GM21390 (cell line): ENCODE data around the gene DGKD.
"Not testable (repeated sequence)": the region's sequence is repeated elsewhere in the genome, so short reads cannot be mapped to it uniquely, and the experiment has no call there.

ENCODE experiments used
- ATAC-seq: cut with Tn5 transposase; IDR thresholded peaks from one replicate; pipeline ENCODE4 v1.9.1; 2021; ENCODE audit not compliant: unreplicated experiment

Gene DGKD

DNA sequence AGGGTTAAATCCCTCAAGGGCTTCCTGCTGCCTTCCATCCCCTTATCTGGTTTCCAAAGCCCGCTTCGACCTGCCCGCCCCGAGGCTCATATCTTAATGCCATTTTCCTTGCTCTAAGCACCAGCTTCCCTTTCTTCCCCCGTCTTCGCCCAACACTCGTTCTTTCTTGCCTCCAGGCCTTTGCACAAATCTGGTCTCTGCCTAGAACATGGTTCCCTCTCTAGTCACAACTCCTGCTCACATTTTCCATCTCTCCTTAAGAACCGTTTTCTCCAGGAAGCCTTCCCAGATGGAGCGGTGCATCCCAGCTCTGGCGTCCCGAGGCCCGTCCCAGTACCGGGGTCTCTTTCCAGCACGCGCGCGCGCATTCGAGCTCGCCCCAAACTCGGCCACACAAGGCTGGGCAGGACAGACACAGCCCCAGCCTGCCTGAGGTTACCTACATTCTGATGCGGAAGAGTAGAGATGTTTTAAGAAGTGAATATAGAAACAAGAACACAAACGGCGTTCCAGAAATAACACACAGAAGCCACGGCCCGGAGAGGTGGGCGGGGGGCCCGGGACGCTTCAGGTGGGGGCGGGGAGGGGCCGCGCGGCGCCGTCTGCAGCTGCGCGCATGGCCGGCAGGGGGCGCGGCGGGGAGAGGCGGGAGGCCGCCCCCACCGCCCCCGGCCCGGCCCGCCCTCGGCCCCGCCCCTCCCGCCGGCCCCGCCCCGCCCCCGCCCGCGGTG, at the start of gene DGKD:
TSS of gene DGKD (plus strand) at position 726 of the 731 bp plus-strand sequence. CDS start 25 bp downstream, outside the sequence.
- peak; percentile 48 for ATAC-seq

DNA sequence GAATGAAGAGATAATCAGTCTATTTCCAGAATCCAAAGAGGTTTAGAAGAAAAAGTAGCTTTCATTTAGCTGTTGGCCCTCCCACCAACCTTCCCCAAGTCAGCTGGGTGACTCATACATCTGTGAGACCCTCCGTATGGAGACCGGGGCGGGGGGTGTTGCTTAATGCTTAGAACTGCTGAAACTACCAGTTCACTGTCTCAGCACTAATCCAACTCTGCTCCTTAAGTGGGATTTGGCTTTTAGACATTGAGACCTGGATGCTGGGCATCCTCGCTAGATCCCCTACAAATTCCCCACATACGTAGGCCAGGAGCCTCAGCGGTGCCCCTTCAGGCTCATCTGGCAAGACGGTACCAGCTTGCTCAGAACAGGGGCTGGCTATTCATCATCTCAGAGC, 46.7 kb upstream of the DGKD start, which contains the start of gene SAG:
TSS of gene SAG (plus strand) at position 252 of the 400 bp plus-strand sequence. CDS start 1,374 bp downstream, outside the sequence.
- ATAC-seq, result no peak

GRCh38 chr2:233311241-233311926, 42.9 kb upstream of the DGKD start:
- ATAC-seq, result no peak

- no peak for ATAC-seq
Observed at GRCh38 chr2:233312874-233313273, 41.4 kb upstream of the DGKD start.

DNA sequence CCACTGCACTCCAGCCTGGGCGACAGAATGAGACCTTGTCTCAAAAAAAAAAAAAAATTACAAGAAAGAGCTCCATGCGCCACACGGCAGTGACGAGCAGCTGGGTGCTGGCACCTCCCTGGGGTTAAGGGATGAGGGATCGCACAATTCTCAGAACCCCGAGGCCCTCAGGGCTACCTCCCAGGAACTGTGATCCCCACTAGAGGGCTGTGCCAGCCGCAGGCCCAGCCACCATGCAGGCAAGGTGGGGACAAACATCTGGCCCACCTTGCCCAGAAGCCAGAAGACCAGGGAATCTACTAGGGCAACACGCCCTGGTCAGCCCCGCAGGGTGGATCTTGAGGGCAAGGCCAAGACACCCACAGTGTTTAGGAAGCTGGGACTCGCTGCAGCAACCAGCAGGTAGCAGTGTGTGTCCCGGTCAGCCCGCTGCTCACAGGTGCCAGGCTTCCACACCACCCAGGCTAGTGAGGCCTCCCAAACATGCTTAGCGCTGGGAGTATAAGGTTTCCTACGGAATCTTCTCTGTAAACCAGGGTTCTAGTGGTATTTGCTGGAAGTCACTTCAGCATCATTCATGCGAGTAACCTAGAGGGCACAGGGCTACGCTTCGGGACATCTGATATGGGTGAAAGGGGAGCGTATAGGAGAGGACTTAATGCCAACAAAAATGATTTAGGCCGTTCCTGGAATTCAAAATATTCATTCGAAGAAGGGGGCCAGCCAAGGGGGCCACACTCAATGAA, 39.9 kb upstream of the DGKD start:
- ATAC-seq, result no peak

GRCh38 chr2:233317196-233317943, 36.9 kb upstream of the DGKD start:
- ATAC-seq, result no peak

DNA sequence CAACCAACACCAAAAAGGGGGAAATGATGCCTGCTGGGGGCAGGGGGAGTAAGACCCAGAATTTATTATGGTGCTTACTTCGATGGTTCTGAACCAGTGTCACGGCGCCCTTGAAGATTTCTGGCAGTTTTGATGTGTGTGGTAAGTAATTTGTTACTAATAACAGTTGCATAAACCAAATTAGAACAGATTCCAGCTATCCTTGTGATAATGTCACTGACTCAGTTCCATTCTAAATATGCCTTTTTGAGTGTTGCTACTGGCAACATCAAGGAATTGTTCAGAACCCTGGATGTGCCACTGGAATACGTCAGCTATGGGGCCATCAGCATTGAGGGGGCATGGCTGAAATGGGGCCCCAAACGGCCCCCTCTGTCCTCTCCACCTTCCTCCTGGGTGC, 35.0 kb upstream of the DGKD start:
- no peak for ATAC-seq

GRCh38 chr2:233320470-233320869, 33.8 kb upstream of the DGKD start:
- no peak for ATAC-seq

GRCh38 chr2:233321166-233321565, 33.1 kb upstream of the DGKD start:
- ATAC-seq, result no peak

DNA sequence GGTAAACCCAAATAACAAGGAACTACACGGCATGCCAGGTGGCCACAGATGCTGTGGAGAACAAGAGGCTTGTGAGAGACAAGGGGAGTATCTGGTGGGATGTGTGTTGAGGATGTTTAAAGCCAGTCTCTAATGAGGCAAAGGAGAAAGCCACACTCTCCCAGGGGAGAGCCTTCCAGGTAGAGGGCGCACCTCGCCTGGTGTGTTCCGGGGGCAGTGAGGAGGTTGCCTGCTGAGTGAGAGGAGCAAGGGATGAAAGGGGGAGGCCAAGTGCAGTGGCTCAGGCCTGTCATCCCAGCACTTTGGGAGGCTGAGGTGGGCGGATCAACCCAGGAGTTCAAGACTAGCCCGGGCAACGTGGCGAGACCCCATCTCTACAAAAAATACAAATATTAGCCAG, 30.4 kb upstream of the DGKD start:
- no peak for ATAC-seq

- ATAC-seq, result no peak
Observed at GRCh38 chr2:233325256-233325655, 29.0 kb upstream of the DGKD start.

DNA sequence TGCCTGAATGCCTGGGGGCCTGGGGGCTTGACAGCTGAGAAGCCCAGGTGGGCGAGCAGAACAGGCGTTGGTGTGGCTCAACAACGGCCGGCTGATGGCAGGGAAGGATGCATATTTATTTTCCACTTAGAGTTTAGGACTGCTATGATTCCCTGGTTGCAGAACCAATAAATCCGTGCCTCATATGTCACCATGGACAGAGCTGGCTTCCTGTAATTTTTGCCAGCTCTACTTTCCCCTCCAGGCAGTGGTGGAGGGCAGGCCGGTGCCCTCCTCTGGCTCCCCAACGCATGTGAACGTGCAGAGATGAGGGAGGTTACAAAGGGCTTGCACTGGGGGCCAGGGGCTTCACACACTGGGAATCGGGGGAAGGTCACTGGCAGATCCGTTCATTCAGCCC, 28.5 kb upstream of the DGKD start:
- ATAC-seq, result no peak

GRCh38 chr2:233326500-233326899, 27.8 kb upstream of the DGKD start:
- ATAC-seq, result no peak

- ATAC-seq, result no peak
Observed at GRCh38 chr2:233328922-233329321, 25.4 kb upstream of the DGKD start.

DNA sequence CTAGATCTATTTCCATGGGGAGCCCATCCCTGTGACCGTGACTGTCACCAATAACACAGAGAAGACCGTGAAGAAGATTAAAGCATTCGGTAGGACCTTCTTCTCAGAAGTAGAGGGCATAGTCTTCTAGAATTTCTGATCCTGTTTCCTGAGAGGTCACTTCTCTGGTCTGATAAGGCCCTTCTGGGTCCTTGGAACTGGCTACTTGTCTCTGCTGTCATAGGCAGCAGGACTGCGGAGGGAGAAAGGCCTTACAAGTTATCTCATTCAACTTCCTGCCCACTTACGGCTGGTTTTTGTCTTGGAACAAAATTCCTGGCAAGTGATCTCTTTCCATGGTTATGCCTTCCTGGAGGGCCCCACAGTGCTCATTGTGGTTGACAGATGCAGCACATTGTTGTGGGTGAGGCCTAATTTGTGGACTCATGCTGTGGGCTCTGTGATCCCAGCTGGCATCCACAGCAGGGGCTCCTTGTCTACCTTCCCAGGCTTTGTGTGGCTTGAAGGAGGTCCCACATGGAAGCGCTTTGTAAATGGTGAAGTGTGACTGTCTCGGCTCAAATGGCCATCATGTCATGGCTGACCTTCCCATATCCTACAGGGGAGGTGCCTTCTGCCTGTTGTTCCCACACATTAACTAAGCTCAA, 24.7 kb upstream of the DGKD start:
- no peak for ATAC-seq

GRCh38 chr2:233331536-233331935, 22.8 kb upstream of the DGKD start:
- ATAC-seq, result peak; percentile 89

DNA sequence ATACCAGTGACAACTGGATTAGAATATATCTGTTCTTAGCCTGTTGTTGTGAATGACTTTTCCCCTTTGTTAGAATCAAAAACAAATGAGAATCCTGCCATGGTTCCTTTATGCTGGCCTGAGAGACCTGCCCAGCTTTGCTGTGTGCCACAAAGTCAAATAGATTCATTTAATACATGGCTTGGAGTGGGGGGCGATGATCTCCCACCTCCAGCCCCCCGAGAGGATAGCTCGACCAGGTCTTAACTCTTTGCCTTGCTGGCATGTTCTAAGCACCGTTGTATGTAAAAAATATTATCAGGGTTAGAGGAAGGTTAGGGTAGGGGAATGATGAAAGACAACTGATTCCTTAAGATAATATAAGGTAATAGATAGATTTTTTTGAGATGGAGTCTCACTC, 22.2 kb upstream of the DGKD start:
- ATAC-seq, result no peak

DNA sequence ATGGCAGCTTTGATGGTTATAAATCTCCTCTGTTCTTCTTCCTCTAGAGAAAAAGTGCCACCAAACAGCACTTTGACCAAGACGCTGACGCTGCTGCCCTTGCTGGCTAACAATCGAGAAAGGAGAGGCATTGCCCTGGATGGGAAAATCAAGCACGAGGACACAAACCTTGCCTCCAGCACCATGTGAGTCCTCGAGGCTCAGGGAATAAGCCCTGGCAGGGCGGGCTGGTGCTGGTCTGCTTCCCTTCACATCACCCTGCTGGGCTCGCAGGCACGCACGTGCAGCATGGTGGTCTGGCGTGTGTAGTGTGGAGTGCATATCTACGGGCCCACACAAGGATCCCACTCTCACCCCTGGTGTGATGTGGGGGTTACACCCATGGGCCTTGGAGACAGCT, 19.4 kb upstream of the DGKD start:
- ATAC-seq, result no peak

DNA sequence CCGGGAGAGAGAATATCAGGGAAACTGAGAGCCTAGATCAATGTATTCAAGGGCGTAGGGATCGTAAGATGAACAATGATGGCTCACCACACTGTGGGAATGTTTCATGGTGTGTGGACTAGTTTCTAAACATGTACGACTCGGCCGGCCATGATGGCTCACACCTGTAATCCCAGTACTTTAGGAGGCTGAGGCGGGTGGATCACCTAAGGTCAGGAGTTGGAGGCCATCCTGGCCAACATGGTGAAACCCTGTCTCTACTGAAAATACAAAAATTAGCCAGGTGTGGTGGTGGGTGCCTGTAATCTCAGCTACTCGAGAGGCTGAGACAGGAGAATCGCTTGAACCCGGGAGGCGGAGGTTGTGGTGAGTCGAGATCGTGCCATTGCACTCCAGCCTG, 18.2 kb upstream of the DGKD start:
- ATAC-seq, result not testable (repeated sequence)

GRCh38 chr2:233336541-233336940, 17.8 kb upstream of the DGKD start:
- ATAC-seq, result no peak

GRCh38 chr2:233338046-233338445, 16.2 kb upstream of the DGKD start:
- no peak for ATAC-seq
